ENCODE measurements around the gene NDUFB2.
A peak's percentile ranks its signal among the peaks of the same experiment; 100 is the strongest.

Gene NDUFB2

GRCh38 chr7:140674356-140674800 lies 22.1 kb upstream of the NDUFB2 start (continued):
- TF ChIP-seq ZNF768 (tag by site-specific recombination; IDR thresholded peaks at IDR 0.05) = no peak
- no peak for TF ChIP-seq PRDM4 (tag by site-specific recombination; IDR thresholded peaks at IDR 0.05)
- no peak for TF ChIP-seq ZNF19 (tag by site-specific recombination; IDR thresholded peaks at IDR 0.05; ENCODE audit: low read depth)

- peaks cover 0 to 48% of the 10 kb centered on the region in 2 experiments; a peak in 2 of 3 replicates for H3K36me3 ChIP-seq (ENCODE audit: control insufficient read depth in 2 of 2, insufficient read depth in 1 of 2, low read length in 2 of 2)
- no peaks in the 10 kb centered on the region for H3K9me3 ChIP-seq (ENCODE audit: control insufficient read depth, insufficient read depth, low read depth, low read length)
- no peak overlapping the region for H3K27ac ChIP-seq (ENCODE audit: extremely low read depth, low read depth, low read length)
- H3K4me3 ChIP-seq (ENCODE audit: low read depth, low read length) = no peak overlapping the region
- no peaks in the 10 kb centered on the region for H3K4me1 ChIP-seq (ENCODE audit: control insufficient read depth, insufficient read depth, low read length)
- POLR2A ChIA-PET = interaction anchor here (0.6 to 2.1 kb wide), 4 partner anchors 11 to 35 kb away, joined by 3 to 6 read pairs (median 4); partner anchors contain the start of genes DENND2A and NDUFB2
- CTCF ChIA-PET = interaction anchor here (0.6 to 1.7 kb wide), 18 partner anchors 9 to 977 kb away, joined by 3 to 7 read pairs (median 5); no protein-coding TSS in a partner anchor
- TF ChIP-seq ZNF19 (tag by site-specific recombination; IDR thresholded peaks at IDR 0.05; ENCODE audit: low read depth) (no peak), SCRT2 (tag by site-specific recombination; IDR thresholded peaks at IDR 0.05) (peak; percentile 82), ZBTB17 (tag by site-specific recombination; IDR thresholded peaks at IDR 0.05) (peak; percentile 82), KLF16 (tag by site-specific recombination; IDR thresholded peaks at IDR 0.05) (0 out of 2 replicates have a peak, but pooled peaks have one; percentile 45), ZFP3 (tag by site-specific recombination; IDR thresholded peaks at IDR 0.05; ENCODE audit: low read depth) (no peak), OSR2 (tag by site-specific recombination; IDR thresholded peaks at IDR 0.05) (peak; percentile 89), ZNF704 (tag by site-specific recombination; IDR thresholded peaks at IDR 0.05) (no peak), ZNF561 (tag by site-specific recombination; IDR thresholded peaks at IDR 0.05; ENCODE audit: borderline replicate concordance) (0 out of 2 replicates have a peak, but pooled peaks have one; percentile 51), ZNF335 (tag by site-specific recombination; conservative IDR thresholded peaks at IDR 0.05) (peak; percentile 49; the same call in 1 of the 2 replicates), ZBTB49 (tag by site-specific recombination; IDR thresholded peaks at IDR 0.05; ENCODE audit: low read depth) (no peak), YY2 (tag by site-specific recombination; IDR thresholded peaks at IDR 0.05) (peak; percentile 38; the same call in 1 of the 2 replicates), CTCF (tag by site-specific recombination; IDR thresholded peaks at IDR 0.05) (peak; percentile 67), ZNF654 (tag by site-specific recombination; IDR thresholded peaks at IDR 0.05; ENCODE audit: low read depth) (peak; percentile 82), ZNF394 (tag by site-specific recombination; IDR thresholded peaks at IDR 0.05; ENCODE audit: borderline replicate concordance) (peak; percentile 85), MYNN (tag by site-specific recombination; IDR thresholded peaks at IDR 0.05; ENCODE audit: borderline replicate concordance) (no peak), ZSCAN5A (tag by site-specific recombination; IDR thresholded peaks at IDR 0.05) (no peak), HIC1 (tag by site-specific recombination; IDR thresholded peaks at IDR 0.05) (no peak), ZNF747 (tag by site-specific recombination; IDR thresholded peaks at IDR 0.05) (no peak), AEBP2 (tag by site-specific recombination; IDR thresholded peaks at IDR 0.05; ENCODE audit: borderline replicate concordance) (no peak)
These were observed 21.4 kb upstream of the NDUFB2 start for GRCh38 chr7:140674899-140675701.
